Measurements from ENCODE around the gene PPFIA1. TPM values are rescaled to one million over a fixed set of nuclear protein-coding genes. Genes with fewer than 3 reads are reported as not detected.
A peak's percentile ranks its signal among the peaks of the same experiment; 100 is the strongest.

The PPFIA1 gene
- total RNA-seq, 1 experiment from 2014 or later: 45.1 TPM

GRCh38 chr11:70353900-70354568, 83.5 kb downstream of the PPFIA1 start:
- DNase-seq (ENCODE audit: low read depth): no peak

DNA sequence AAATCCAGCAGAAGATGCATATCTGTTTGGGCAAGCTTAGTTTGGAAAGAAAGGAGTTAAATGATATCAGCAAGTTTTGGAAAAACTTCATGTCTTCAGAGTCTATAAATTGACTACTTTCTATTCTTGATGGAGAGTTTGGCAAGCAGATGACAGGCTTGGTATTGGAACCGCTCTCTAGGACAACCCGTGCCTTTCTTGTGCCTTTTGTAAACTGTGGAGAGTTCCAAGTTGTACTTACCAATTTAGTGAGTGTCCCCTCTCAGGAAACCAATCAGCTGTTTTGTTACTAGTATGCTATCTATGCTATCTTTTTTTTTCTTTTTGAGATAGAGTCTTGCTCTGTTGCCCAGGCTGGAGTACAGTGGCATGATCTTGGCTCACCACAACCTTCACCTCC, 84.1 kb downstream of the PPFIA1 start:
- no peak for DNase-seq (ENCODE audit: low read depth)

DNA sequence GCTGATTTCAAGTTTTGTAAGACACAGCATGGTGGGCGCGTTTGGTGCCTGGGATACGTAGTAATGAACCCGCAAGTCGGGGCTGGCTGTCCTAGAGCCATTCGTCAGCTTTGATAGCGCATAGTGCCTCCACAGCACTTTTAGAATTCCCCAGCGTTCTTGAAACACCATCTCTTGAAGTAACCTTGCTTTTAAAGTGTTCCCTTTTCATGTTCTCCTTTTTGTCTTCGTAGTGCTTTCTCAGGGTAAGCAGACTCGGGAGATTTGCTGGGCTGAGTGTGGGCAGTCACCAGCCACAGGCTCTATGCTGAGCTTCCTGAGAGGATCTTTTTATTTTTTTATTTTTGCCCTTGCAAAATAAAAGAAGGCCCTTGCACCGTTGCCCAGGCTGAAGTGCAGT, 88.3 kb downstream of the PPFIA1 start:
- DNase-seq (ENCODE audit: low read depth): no peak

DNA sequence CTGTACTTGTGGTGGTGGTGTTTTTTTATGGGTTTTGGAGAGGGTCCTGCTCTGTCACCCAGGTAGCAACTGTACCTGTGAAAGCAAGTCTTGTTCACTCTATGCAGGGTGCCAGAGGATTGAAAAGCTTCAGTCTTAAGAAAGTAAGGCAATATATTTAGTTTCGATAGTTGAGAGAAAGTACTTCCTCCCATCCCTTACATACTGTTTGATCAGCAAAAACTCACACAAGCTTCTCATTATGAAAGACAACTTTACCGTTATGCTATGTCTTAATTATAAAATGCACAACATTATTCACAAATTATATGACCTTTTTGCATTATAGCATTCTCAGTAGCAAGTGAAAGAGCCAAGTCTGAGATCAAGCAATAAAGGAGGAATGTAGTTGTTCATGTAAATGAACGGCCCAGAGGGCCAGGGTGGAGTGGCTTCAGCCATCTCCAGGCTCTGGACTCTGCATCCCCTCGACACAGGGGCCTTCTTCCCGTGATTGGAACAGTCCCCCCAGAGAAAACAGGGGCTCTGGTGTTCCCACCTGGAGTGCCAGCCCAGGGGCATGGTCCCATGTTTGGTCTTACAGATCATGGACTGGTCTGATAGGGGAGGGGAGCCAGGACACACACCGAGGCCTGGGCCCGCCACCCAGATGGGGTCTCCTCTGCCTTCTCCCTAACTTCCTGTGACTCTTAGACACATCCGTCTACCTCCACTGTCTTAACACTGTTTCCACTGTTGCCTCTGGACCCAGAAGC, 89.1 kb downstream of the PPFIA1 start:
- DNase-seq (ENCODE audit: low read depth): no peak

- no peak for DNase-seq (ENCODE audit: low read depth)
Observed at GRCh38 chr11:70360211-70360610, 89.7 kb downstream of the PPFIA1 start.

DNA sequence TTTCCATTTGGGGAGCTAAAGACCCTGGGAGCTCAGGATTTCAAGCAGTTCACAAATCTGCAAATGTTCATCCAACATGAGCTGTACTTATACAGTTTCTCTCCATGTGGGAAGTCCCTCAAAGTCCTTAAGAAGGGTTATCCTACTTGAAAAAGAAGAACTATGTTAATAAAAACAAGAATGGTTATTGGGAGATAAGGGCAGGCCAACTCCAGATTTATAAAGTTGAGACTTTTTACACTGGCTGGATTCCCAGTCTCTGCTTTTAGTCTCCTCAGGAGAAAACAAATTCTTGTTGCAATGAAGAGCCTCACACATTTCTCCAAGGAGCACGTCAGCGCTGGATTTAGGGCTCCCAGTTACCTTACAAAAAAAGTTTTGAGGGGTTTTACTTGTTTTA, 93.7 kb downstream of the PPFIA1 start:
- no peak for DNase-seq (ENCODE audit: low read depth)

DNA sequence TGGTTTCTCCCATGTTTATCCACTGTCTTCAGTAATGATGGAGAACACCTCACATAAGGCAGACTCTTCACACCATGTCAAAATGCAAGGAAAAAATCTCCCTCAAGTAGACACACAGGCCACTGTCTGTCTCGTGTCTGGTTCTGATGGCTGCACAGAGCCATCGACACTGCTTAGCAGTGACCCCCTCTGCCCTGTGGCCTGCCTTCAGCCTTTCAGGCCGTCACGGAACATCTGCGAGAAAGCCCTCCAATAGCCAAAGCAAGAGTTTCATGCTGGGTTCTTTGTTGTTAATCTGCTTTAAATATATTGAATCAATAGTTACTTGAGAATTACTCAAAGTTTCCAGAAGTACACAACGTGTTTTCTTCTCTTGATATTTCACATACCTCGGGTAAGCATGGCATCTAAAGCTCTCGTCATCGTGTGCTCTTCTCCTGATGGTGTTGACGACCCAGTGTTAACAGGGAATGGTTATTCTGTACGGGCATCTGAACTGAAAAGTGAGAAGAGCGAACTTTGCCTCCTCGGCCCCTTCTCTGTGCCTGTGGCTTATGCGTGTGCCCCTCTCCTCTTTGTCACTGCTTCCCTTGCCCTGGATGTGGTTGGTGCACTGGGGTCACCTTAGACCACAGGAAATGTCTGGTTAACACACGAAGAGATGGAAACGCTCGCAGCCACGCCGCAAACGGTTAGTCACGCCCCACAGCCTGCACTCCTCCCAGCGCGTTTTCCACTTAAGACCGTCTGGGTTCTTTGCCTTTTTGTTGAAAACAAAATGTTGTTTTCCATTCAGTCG, 94.5 kb downstream of the PPFIA1 start:
- DNase-seq (ENCODE audit: low read depth): no peak

DNA sequence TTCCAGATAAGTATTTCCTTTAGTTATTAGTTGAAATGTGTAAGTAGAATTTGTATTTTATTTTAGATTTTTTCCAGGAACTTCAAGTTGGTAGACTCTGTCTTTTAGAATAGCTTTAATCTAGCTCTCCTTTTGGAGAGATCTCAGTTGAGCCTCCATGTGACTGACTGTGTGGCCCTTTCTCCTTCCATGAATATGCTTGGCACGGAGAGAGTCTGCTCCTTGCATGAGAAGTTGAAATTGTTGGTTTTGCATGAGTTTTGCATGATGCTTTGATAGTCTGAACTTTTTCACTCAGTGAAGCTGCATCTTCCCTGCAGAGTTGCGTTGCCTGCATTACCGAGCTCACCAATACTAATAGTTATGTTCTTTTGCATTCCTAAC, 95.0 kb downstream of the PPFIA1 start:
- DNase-seq (ENCODE audit: low read depth): no peak

GRCh38 chr11:70367071-70367470, 96.6 kb downstream of the PPFIA1 start:
- peak; percentile 31 for DNase-seq (ENCODE audit: low read depth)

GRCh38 chr11:70368961-70369360, 98.5 kb downstream of the PPFIA1 start:
- DNase-seq (ENCODE audit: low read depth): no peak

GRCh38 chr11:70371241-70371640, 100.8 kb downstream of the PPFIA1 start:
- DNase-seq (ENCODE audit: low read depth): no peak

DNA sequence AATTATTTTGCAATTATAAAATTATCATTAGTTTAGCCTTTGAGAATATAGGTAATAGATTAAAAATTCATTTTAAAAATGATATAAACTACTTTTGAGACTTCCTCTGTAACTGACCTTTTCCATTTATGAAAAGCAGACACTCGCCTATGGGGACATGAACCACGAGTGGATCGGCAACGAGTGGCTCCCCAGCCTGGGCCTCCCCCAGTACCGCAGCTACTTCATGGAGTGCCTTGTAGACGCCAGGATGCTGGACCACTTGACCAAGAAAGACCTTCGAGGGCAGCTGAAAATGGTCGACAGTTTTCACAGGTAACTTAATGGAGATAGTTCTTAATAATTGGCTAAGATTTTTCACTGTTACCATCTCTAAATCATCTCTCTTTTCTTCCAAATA, 101.6 kb downstream of the PPFIA1 start:
- DNase-seq (ENCODE audit: low read depth): no peak

DNA sequence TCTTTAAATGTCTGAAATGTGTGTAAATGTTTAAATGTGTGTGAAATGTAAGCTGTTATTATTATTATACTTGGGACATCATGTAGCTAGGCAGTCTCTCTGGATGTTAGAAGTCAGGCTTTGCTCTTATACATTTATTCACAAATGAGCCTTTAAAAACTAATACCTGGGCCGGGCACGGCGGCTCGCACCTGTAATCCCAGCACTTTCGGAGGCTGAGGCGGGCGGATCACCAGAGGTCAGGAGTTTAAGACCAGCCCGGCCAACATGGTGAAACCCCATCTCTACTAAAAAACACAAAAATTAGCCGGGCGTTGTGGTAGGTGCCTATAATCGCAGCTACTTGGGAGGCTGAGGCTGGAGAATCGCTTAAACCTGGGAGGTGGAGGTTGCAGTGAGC, 106.1 kb downstream of the PPFIA1 start:
- no peak for DNase-seq (ENCODE audit: low read depth)

GRCh38 chr11:70377645-70378044, 107.2 kb downstream of the PPFIA1 start:
- DNase-seq (ENCODE audit: low read depth): no peak

GRCh38 chr11:70378506-70379134, 108.1 kb downstream of the PPFIA1 start:
- DNase-seq (ENCODE audit: low read depth): no peak

DNA sequence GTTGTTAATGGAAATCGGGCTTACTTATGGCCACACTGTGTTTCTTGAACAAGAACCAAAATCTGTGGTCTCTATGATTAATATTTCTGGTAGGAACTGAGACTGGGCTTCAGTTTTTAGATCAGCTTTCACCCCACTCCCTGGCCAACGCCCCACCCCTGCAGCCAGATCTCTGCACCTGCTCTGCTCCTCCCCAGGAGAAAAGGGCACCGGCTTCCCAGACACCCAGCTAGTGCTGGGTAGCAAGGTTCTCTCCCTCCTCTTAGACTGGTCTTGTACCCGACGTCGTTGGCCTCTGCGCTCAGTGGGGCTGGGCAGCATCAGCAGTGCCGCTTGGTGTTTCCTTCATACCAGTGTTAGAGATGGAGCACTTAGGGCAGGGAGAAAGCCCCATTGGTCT, 110.9 kb downstream of the PPFIA1 start:
- no peak for DNase-seq (ENCODE audit: low read depth)

DNA sequence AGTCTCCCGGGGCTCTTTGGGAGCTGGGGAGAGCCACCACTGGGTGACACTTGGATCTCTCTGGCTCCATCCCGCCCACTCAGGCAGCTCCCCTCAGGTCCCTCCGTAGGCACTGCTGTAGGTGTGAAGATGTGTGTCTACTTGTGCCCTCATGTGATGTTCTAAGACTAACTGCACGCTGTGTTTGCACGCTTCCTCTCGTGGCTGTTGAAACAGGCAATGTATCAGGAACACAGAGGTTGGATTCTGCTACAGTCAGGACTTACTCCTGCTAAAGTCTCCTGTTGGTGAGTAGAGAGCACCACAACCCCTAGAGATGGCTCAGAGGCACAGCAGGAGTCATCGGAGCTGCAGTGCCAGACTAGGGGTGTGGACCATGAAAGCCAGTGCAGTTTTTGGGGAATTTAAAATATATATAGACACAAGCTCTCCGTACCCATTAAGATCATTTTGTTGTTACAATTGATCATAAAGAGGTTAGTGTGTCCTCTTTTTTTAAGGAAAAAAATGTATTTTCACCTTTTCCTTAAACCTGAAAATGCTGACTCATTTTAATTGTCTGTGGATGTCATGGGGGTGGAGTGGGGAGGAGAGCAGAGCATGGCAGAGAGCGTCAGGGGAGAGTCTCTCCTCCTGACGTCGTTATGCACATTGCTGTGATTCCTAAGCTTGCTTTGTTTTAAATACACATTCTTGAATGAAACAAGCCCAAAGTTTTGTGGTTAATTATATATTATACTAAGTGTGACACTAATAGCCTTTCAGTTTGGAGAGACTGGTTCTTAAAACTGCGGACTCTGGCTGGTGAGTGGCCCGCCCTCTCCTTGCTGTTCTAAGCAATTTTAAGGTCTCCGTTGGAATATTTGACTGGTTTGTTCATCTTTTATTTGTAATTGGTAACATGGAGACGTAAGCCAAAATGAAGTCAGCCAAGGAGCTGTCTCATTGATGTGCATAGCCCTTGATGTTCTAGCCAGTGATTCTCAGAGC, 111.7 kb downstream of the PPFIA1 start:
- DNase-seq (ENCODE audit: low read depth): no peak

GRCh38 chr11:70383664-70384565, 113.4 kb downstream of the PPFIA1 start:
- DNase-seq (ENCODE audit: low read depth): no peak

DNA sequence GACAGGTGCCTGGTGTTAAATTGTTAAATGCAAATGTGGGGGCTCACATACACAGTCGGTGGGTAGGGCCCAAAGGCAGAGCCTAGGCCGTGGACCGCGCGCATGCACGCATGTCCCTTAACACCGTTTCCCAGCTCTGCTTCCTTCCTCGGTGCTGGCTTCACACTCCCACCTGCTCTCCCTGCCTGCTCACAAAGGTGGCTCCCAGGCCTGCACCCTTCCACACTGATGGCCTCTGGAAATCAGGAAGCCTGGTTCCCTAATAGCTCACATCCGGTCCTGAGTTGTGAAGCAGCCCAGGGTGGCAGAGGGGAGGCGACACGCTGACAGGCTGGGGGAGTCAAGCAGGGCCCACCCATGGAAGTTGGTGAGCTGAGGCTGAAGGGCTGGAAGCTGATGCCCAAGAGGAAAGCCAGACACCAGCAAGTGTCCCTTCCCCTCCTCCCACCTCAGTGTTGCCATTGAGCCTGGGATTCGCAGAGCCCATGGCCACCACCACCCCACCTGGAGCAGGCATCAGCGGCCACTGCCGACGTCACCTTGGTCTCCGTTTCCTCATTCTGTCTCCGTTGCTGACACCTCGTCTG, 114.2 kb downstream of the PPFIA1 start:
- DNase-seq (ENCODE audit: low read depth): no peak
